Measurements from ENCODE around the gene EGFL6. TPM values are rescaled to one million over a fixed set of nuclear protein-coding genes. Genes with fewer than 3 reads are reported as not detected.
"Not testable (repeated sequence)": the region's sequence is repeated elsewhere in the genome, so short reads cannot be mapped to it uniquely, and the experiment has no call there.

Gene EGFL6
- total RNA-seq, 2 experiments from 2014 or later, result 1.7 to 2.0 TPM

GRCh38 chrX:13648336-13648735 is 78.9 kb downstream of the EGFL6 start:
- H3K9me3 Mint-ChIP-seq; DNase-seq; H3K36me3 Mint-ChIP-seq (ENCODE audit: low read depth); H3K27me3 Mint-ChIP-seq; POLR2A ChIA-PET; H3K27ac Mint-ChIP-seq; CTCF ChIA-PET; H3K4me3 Mint-ChIP-seq: not testable (repeated sequence)
- H3K4me1 Mint-ChIP-seq, result peaks cover 20% of the 10 kb centered on the region

- H3K4me3 Mint-ChIP-seq, result no peak overlapping the region
- peaks cover 2% of the 10 kb centered on the region for H3K36me3 Mint-ChIP-seq (ENCODE audit: low read depth)
- H3K4me1 Mint-ChIP-seq, result peaks cover 27% of the 10 kb centered on the region
- DNase-seq, result no peak
- H3K27me3 Mint-ChIP-seq, result no peaks in the 10 kb centered on the region
- ChIA-PET CTCF (interaction anchor here (0.9 to 1.2 kb wide), 2 partner anchors 9 to 85 kb away, joined by 3 to 4 read pairs; partner anchors contain the start of genes OFD1 and TRAPPC2), POLR2A (no interaction called here)
- no peaks in the 10 kb centered on the region for H3K9me3 Mint-ChIP-seq
- H3K27ac Mint-ChIP-seq, result no peak overlapping the region
These were observed 80.4 kb downstream of the EGFL6 start for GRCh38 chrX:13649838-13650237.

DNA sequence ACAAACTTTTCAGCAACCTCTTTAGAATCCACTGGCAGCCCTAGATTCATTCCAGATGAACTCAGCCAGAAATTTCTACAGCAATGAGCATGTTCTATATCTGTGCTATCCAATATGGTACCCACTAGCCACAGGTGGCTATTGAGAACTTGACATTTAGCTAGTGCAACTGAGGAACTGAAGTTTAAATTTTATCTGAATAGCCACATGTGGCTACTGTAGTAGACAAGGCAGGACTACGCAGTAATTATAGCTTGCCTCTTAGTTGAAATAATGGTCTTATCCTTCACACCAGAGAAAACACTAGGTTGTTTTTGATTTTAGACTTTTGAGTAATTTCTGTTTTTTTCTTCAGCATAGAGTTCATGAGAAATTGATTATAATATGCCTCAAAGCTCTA is 80.9 kb downstream of the EGFL6 start:
- Mint-ChIP-seq H3K9me3 (no peaks in the 10 kb centered on the region), H3K27ac (no peak overlapping the region), H3K4me1 (peaks cover 32% of the 10 kb centered on the region), H3K27me3 (no peaks in the 10 kb centered on the region), H3K36me3 (ENCODE audit: low read depth) (peaks cover 7% of the 10 kb centered on the region), H3K4me3 (no peak overlapping the region)
- POLR2A ChIA-PET, result no interaction called here
- CTCF ChIA-PET, result interaction anchor here (0.6 to 0.9 kb wide), 2 partner anchors 84 to 112 kb away, joined by 3 read pairs; partner anchors contain the start of genes OFD1 and TRAPPC2
- DNase-seq, result no peak

- Mint-ChIP-seq H3K27ac (peak overlapping the region; percentile 13), H3K4me1 (peaks cover 30% of the 10 kb centered on the region), H3K27me3 (no peaks in the 10 kb centered on the region), H3K4me3 (no peak overlapping the region), H3K9me3 (no peaks in the 10 kb centered on the region), H3K36me3 (ENCODE audit: low read depth) (peaks cover 8% of the 10 kb centered on the region)
- DNase-seq, result no peak
- ChIA-PET POLR2A (no interaction called here), CTCF (interaction anchor here (0.9 kb wide), 1 partner anchor 99 kb away, joined by 3 read pairs; no protein-coding TSS in a partner anchor)
These were observed 81.7 kb downstream of the EGFL6 start for GRCh38 chrX:13651150-13651549.

GRCh38 chrX:13652287-13652793 is 82.9 kb downstream of the EGFL6 start:
- Mint-ChIP-seq H3K4me3 (peak overlapping the region; percentile 83), H3K4me1 (peaks cover 28% of the 10 kb centered on the region), H3K27ac (peak overlapping the region; percentile 98), H3K9me3 (no peaks in the 10 kb centered on the region), H3K27me3 (no peaks in the 10 kb centered on the region), H3K36me3 (ENCODE audit: low read depth) (peaks cover 12% of the 10 kb centered on the region)
- ChIA-PET CTCF (no interaction called here), POLR2A (no interaction called here)
- DNase-seq, result no peak

- Mint-ChIP-seq H3K36me3 (ENCODE audit: low read depth) (peaks cover 15% of the 10 kb centered on the region), H3K4me1 (peaks cover 25% of the 10 kb centered on the region), H3K9me3 (no peaks in the 10 kb centered on the region), H3K27ac (peak within 1 kb of the TSS; percentile 98), H3K4me3 (peak within 1 kb of the TSS; percentile 83), H3K27me3 (no peaks in the 10 kb centered on the region)
- DNase-seq, result peak; percentile 94
- ChIA-PET POLR2A (interaction anchor here (0.6 kb wide), 1 partner anchor 566 kb away, joined by 3 read pairs; no protein-coding TSS in a partner anchor), CTCF (no interaction called here)
These were observed 83.7 kb downstream of the EGFL6 start, which contains the start of gene TCEANC for GRCh38 chrX:13652850-13653693. Gene TCEANC (plus strand): TSS chrX:13653141. CDS start chrX:13662509, 9,368 bp downstream.

- H3K4me3 Mint-ChIP-seq, result peak overlapping the region; percentile 83
- POLR2A ChIA-PET, result interaction anchor here (0.6 kb wide), 1 partner anchor 362 kb away, joined by 3 read pairs; no protein-coding TSS in a partner anchor
- no peaks in the 10 kb centered on the region for H3K27me3 Mint-ChIP-seq
- H3K36me3 Mint-ChIP-seq (ENCODE audit: low read depth), result peaks cover 15% of the 10 kb centered on the region
- no peak for DNase-seq
- peak overlapping the region; percentile 98 for H3K27ac Mint-ChIP-seq
- peaks cover 34% of the 10 kb centered on the region for H3K4me1 Mint-ChIP-seq
- no peaks in the 10 kb centered on the region for H3K9me3 Mint-ChIP-seq
- CTCF ChIA-PET, result no interaction called here
These were observed 84.7 kb downstream of the EGFL6 start for GRCh38 chrX:13654116-13654515.

DNA sequence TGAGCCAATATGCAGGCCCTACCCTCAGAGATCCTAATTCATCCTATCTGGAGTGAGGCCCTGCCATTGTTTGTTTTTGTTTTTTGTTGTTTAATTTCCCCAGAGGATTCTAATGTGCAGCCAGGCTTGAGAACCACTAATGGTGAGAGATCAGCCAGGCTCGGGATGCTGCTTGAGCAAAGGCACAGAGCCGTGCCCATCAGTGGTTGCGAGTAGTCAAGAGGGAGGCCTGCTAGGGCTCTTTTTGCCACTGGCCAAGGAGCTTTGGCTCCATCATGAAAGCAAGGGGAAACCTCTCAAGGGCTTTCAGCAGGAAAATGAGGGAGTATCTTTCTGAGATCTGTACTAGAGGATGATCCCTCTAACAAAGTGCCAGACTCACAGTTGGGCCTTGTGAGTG is 86.3 kb downstream of the EGFL6 start:
- H3K27ac Mint-ChIP-seq, result no peak overlapping the region
- H3K27me3 Mint-ChIP-seq, result no peaks in the 10 kb centered on the region
- no peak overlapping the region for H3K4me3 Mint-ChIP-seq
- H3K36me3 Mint-ChIP-seq (ENCODE audit: low read depth), result peaks cover 20% of the 10 kb centered on the region
- ChIA-PET POLR2A (no interaction called here), CTCF (interaction anchor here (1.4 kb wide), 1 partner anchor 11 kb away, joined by 3 read pairs; no protein-coding TSS in a partner anchor)
- DNase-seq, result no peak
- H3K9me3 Mint-ChIP-seq, result no peaks in the 10 kb centered on the region
- peaks cover 35% of the 10 kb centered on the region for H3K4me1 Mint-ChIP-seq

DNA sequence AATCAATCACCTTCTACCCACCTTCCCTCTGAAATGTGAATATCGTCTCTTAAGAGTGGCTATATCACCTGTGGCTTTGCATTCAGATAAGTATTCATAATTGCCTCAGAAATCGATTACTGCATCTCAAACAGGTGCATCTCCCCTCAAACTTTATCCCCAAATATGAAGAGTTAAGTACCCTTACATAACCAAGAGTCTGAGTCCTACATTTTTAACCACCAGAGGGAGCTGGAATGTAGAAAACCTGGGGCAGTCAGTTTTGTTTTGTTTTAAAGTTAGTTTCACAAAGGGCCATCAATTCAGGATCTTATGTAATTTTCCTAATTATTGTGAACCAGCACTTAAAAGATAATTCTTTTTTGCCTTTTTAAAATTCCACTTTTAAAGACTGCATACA is 89.2 kb downstream of the EGFL6 start:
- Mint-ChIP-seq H3K36me3 (ENCODE audit: low read depth) (peaks cover 34% of the 10 kb centered on the region), H3K4me1 (peaks cover 27% of the 10 kb centered on the region), H3K9me3 (no peaks in the 10 kb centered on the region), H3K4me3 (no peak overlapping the region), H3K27ac (peak overlapping the region; percentile 46), H3K27me3 (no peaks in the 10 kb centered on the region)
- ChIA-PET CTCF (interaction anchor here (1.0 to 1.6 kb wide), 2 partner anchors 9 to 106 kb away, joined by 3 to 4 read pairs; no protein-coding TSS in a partner anchor), POLR2A (no interaction called here)
- DNase-seq, result peak; percentile 38

DNA sequence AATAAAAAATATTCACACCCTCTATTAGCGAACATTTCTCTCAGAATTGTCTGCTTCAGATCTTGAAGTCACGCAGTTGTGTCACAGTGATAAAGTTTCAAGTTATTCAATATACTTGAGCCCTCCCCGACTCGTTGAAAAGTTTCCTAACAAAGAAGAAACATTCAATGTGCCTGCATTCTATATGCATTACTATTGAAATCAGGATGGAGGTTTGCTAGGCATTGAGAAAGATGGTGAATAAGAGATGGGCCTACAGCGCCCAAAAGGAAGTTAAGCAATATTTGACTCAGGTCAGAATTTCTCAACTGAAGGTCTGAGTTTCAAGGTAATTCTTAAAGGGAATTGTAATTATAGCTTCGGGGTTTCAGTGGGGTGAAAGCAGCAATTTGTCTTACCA is 89.7 kb downstream of the EGFL6 start:
- ChIA-PET CTCF (interaction anchor here (1.0 to 1.6 kb wide), 2 partner anchors 10 to 105 kb away, joined by 3 to 4 read pairs; no protein-coding TSS in a partner anchor), POLR2A (no interaction called here)
- no peaks in the 10 kb centered on the region for H3K9me3 Mint-ChIP-seq
- H3K27me3 Mint-ChIP-seq, result no peaks in the 10 kb centered on the region
- H3K4me3 Mint-ChIP-seq, result no peak overlapping the region
- peak overlapping the region; percentile 46 for H3K27ac Mint-ChIP-seq
- no peak for DNase-seq
- peaks cover 39% of the 10 kb centered on the region for H3K36me3 Mint-ChIP-seq (ENCODE audit: low read depth)
- H3K4me1 Mint-ChIP-seq, result peaks cover 27% of the 10 kb centered on the region

GRCh38 chrX:13661735-13662288 is 92.4 kb downstream of the EGFL6 start:
- CTCF ChIA-PET, result interaction anchor here (0.6 to 1.4 kb wide), 3 partner anchors 19 to 92 kb away, joined by 3 read pairs; no protein-coding TSS in a partner anchor
- Mint-ChIP-seq H3K36me3 (ENCODE audit: low read depth) (peaks cover 38% of the 10 kb centered on the region), H3K9me3 (no peaks in the 10 kb centered on the region), H3K4me1 (peaks cover 15% of the 10 kb centered on the region), H3K4me3 (no peak overlapping the region), H3K27me3 (no peaks in the 10 kb centered on the region), H3K27ac (peak overlapping the region; percentile 54)
- POLR2A ChIA-PET, result no interaction called here
- no peak for DNase-seq

DNA sequence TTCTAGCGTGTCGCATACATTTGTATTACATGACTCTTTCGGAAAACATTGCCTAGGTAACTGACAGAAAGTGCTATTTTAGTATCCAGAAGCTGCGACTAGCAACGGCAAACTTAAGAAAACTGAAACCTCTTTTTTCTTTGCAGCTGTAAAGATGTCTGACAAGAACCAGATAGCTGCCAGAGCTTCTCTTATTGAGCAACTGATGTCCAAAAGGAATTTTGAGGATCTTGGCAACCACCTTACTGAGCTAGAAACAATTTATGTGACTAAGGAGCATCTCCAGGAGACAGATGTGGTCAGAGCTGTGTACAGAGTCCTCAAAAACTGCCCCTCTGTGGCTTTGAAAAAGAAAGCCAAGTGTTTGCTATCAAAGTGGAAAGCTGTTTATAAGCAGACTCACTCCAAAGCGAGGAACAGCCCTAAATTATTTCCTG is 93.0 kb downstream of the EGFL6 start:
- CTCF ChIA-PET, result interaction anchor here (0.6 to 1.4 kb wide), 3 partner anchors 20 to 91 kb away, joined by 3 read pairs; no protein-coding TSS in a partner anchor
- peaks cover 15% of the 10 kb centered on the region for H3K4me1 Mint-ChIP-seq
- POLR2A ChIA-PET, result no interaction called here
- no peaks in the 10 kb centered on the region for H3K27me3 Mint-ChIP-seq
- H3K36me3 Mint-ChIP-seq (ENCODE audit: low read depth), result peaks cover 38% of the 10 kb centered on the region
- H3K27ac Mint-ChIP-seq, result peak overlapping the region; percentile 54
- DNase-seq, result no peak
- H3K4me3 Mint-ChIP-seq, result no peak overlapping the region
- no peaks in the 10 kb centered on the region for H3K9me3 Mint-ChIP-seq

DNA sequence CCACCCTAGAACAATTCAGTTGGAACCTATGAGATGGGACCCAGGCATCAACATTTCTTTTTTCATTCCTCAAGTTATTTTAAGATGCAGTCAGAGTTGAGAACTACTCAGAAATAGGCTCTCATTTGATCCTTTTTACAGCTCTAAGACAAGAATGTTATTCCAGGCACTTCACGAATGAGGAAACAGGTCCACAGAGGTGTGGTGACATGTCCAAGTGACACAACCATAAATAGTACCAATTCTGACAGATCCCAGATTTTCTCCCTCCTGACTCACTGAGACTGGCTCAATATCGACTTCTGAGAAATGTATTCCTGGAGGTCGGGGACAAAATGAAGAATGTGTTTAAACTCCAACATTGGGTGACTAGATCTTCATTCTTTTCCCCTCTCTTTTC is 94.6 kb downstream of the EGFL6 start:
- CTCF ChIA-PET, result no interaction called here
- POLR2A ChIA-PET, result no interaction called here
- H3K4me1 Mint-ChIP-seq, result peaks cover 7% of the 10 kb centered on the region
- no peak for DNase-seq
- no peak overlapping the region for H3K27ac Mint-ChIP-seq
- no peaks in the 10 kb centered on the region for H3K9me3 Mint-ChIP-seq
- H3K36me3 Mint-ChIP-seq (ENCODE audit: low read depth), result peaks cover 34% of the 10 kb centered on the region
- H3K4me3 Mint-ChIP-seq, result no peak overlapping the region
- H3K27me3 Mint-ChIP-seq, result no peaks in the 10 kb centered on the region
